Muscle layer of colon (tissue), 2 donors: ENCODE results near the gene B3GALT5.

Experiments
- H3K27ac ChIP-seq: one replicate; pipeline ENCODE4 v1.7.0; 2013; ENCODE audit warnings: low read depth, mild to moderate bottlenecking, low read length, moderate library complexity
- H3K27me3 ChIP-seq, 2 donors: one replicate each; pipeline ENCODE4 v1.7.0; 2013; ENCODE audit warnings: low read length in 2 of 2, mild to moderate bottlenecking in 2 of 2; ENCODE audit not compliant: insufficient read depth in 2 of 2, control insufficient read depth in 1 of 2
- H3K36me3 ChIP-seq: one replicate; pipeline ENCODE4 v1.7.0; 2013; ENCODE audit warnings: mild to moderate bottlenecking, low read length; ENCODE audit not compliant: insufficient read depth
- H3K4me1 ChIP-seq: one replicate; pipeline ENCODE4 v1.7.0; 2013; ENCODE audit warnings: mild to moderate bottlenecking, low read length; ENCODE audit not compliant: insufficient read depth
- H3K4me3 ChIP-seq, 2 donors: one replicate each; pipeline ENCODE4 v1.7.0; 2013; ENCODE audit warnings: low read length in 2 of 2, low read depth in 1 of 2, mild to moderate bottlenecking in 1 of 2, moderate library complexity in 1 of 2
- H3K9ac ChIP-seq: one replicate; pipeline ENCODE4 v1.7.0; 2013; ENCODE audit warnings: low read length
- H3K9me3 ChIP-seq: one replicate; pipeline ENCODE4 v1.7.0; 2013; ENCODE audit warnings: mild to moderate bottlenecking, low read length
- donor health status: abdominal sarcoma.
- donor health status: Adenocarcinoma of cecum.

The B3GALT5 gene

DNA sequence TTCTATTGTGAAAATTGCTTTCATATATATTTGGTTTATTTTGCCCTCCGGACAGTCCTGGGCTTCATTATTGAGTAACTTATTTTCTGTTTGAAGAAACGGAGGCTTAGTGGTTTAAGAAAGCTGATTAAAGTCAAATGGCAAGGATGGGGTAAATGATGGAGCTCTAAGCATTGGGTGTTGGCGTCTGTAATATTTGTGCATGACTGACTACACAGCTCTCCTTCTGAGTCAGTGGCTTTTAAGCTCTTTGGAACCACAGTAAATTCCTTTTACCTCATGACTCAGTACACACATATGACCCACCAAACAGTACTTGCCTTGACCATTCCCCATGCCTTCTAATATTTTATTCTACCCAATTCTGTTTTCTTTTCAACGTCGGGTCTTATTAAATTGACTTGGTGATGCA, 21.0 kb downstream of the B3GALT5 start:
- Histone ChIP-seq H3K9me3 (no peaks in the 10 kb centered on the region), H3K4me3 (no peak overlapping the region), H3K4me1 (no peaks in the 10 kb centered on the region), H3K9ac (no peak overlapping the region), H3K27ac (no peak overlapping the region), H3K27me3 (peaks cover 0 to 6% of the 10 kb centered on the region in 2 donors), H3K36me3 (no peaks in the 10 kb centered on the region)

GRCh38 chr21:39634507-39634906, 21.8 kb downstream of the B3GALT5 start:
- no peak overlapping the region for H3K9ac ChIP-seq

DNA sequence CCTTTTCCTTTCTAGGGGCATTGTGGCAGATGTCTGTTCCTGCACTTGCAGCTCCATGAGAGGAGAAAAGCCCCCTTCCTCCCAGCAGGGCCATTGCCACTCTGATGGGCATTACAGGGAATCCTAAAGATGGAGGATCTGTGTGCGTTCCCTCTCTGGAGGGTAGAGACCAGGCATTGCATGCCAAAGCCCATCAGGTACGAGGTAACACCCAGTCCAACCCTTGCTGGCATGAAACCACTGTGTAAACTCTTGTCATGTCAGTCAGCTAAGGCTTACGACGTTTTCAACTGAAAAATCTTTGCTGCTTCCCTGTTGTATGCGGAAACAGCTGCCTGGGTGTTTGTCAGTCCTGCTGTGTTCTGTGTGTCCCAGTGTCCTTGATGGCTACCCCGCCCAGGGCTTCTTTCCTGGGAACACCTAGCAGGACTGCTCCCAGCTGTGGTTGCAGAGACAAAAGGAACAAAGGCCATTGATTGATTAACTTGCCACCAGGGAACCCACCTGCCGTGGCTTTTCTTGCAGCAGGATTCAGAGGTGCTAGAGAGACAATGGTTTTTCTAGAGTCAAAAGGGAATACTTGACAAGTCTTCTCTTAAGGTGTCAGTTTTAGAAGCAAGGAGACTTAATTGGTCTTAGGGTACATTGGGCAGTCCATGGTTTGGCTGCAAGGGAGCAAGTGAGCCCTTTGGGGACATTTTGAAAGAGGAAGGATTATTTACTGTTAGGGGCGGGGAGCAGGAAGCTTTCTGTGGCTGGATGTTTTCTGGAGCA, 24.6 kb downstream of the B3GALT5 start:
- Histone ChIP-seq H3K4me1 (no peaks in the 10 kb centered on the region), H3K27me3 (peaks cover 0 to 6% of the 10 kb centered on the region in 2 donors), H3K4me3 (no peak overlapping the region), H3K9ac (no peak overlapping the region), H3K27ac (no peak overlapping the region), H3K9me3 (no peaks in the 10 kb centered on the region), H3K36me3 (no peaks in the 10 kb centered on the region)

More at GRCh38 chr21:39634507-39634906, 21.8 kb downstream of the B3GALT5 start:
- H3K4me3 ChIP-seq: no peak overlapping the region
- H3K9me3 ChIP-seq: no peaks in the 10 kb centered on the region
- H3K27ac ChIP-seq: no peak overlapping the region
- no peaks in the 10 kb centered on the region for H3K4me1 ChIP-seq
- H3K27me3 ChIP-seq: peaks cover 0 to 6% of the 10 kb centered on the region in 2 donors
- H3K36me3 ChIP-seq: no peaks in the 10 kb centered on the region

DNA sequence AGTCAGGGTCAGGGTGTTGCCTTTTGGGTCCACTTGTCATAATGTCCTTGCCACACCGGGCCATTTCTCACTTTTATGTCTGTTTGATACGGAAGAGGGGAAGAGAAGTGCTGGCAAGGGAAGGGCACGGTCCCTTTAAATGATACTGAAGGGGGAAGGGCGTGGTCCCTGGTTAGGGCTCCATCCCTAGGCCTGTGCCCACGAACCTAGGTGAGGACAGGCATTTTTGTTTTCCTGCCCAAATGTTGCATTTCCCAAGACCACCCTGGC, 25.2 kb downstream of the B3GALT5 start:
- H3K4me3 ChIP-seq: no peak overlapping the region
- H3K36me3 ChIP-seq: no peaks in the 10 kb centered on the region
- H3K9me3 ChIP-seq: no peaks in the 10 kb centered on the region
- no peak overlapping the region for H3K9ac ChIP-seq
- H3K27ac ChIP-seq: no peak overlapping the region
- no peaks in the 10 kb centered on the region for H3K4me1 ChIP-seq
- H3K27me3 ChIP-seq: peaks cover 0 to 6% of the 10 kb centered on the region in 2 donors

GRCh38 chr21:39638281-39638680, 25.5 kb downstream of the B3GALT5 start:
- Histone ChIP-seq H3K4me1 (no peaks in the 10 kb centered on the region), H3K36me3 (no peaks in the 10 kb centered on the region), H3K27ac (no peak overlapping the region), H3K27me3 (peaks cover 0 to 6% of the 10 kb centered on the region in 2 donors), H3K9ac (no peak overlapping the region), H3K4me3 (no peak overlapping the region), H3K9me3 (no peaks in the 10 kb centered on the region)

GRCh38 chr21:39640754-39641153, 28.0 kb downstream of the B3GALT5 start:
- Histone ChIP-seq H3K36me3 (no peaks in the 10 kb centered on the region), H3K9ac (no peak overlapping the region), H3K27me3 (peaks cover 0 to 6% of the 10 kb centered on the region in 2 donors), H3K4me1 (no peaks in the 10 kb centered on the region), H3K9me3 (no peaks in the 10 kb centered on the region), H3K4me3 (no peak overlapping the region), H3K27ac (no peak overlapping the region)

- Histone ChIP-seq H3K4me3 (no peak overlapping the region), H3K9me3 (no peaks in the 10 kb centered on the region), H3K4me1 (no peaks in the 10 kb centered on the region), H3K36me3 (no peaks in the 10 kb centered on the region), H3K9ac (no peak overlapping the region), H3K27ac (no peak overlapping the region), H3K27me3 (peaks cover 0 to 6% of the 10 kb centered on the region in 2 donors)
These were observed 29.2 kb downstream of the B3GALT5 start for GRCh38 chr21:39641827-39642450.

- H3K27me3 ChIP-seq: no peaks in the 10 kb centered on the region
- no peaks in the 10 kb centered on the region for H3K9me3 ChIP-seq
- no peak overlapping the region for H3K27ac ChIP-seq
- no peaks in the 10 kb centered on the region for H3K36me3 ChIP-seq
- no peak overlapping the region for H3K9ac ChIP-seq
- no peaks in the 10 kb centered on the region for H3K4me1 ChIP-seq
- no peak overlapping the region for H3K4me3 ChIP-seq
These were observed 31.4 kb downstream of the B3GALT5 start for GRCh38 chr21:39644062-39644560.

DNA sequence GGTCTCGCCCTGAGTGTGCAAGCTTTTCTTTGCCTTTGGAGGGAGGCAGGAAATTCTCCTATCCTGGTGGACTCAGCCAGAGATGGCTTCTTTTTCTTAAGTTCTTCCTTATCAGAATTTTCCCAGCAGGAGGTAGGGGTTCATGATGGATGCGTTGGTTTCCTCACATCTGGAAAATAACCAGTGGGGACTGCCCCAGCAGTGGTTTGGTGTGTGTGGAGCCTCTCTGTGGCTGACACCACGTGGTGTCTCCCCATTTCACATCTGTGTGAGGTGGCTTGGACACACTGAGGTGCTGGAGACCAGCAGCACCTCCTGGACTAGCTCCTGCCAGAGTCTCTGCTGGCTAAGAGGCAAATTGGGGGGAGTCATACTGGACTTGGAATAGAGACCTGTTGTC, 32.6 kb downstream of the B3GALT5 start:
- H3K36me3 ChIP-seq: no peaks in the 10 kb centered on the region
- no peak overlapping the region for H3K27ac ChIP-seq
- no peaks in the 10 kb centered on the region for H3K4me1 ChIP-seq
- H3K27me3 ChIP-seq: no peaks in the 10 kb centered on the region
- no peak overlapping the region for H3K4me3 ChIP-seq
- no peak overlapping the region for H3K9ac ChIP-seq
- no peaks in the 10 kb centered on the region for H3K9me3 ChIP-seq

- Histone ChIP-seq H3K9me3 (no peaks in the 10 kb centered on the region), H3K4me1 (peaks cover 6% of the 10 kb centered on the region), H3K27ac (no peak overlapping the region), H3K27me3 (no peaks in the 10 kb centered on the region), H3K36me3 (no peaks in the 10 kb centered on the region), H3K4me3 (no peak overlapping the region), H3K9ac (no peak overlapping the region)
These were observed 34.7 kb downstream of the B3GALT5 start for GRCh38 chr21:39647476-39647875.

DNA sequence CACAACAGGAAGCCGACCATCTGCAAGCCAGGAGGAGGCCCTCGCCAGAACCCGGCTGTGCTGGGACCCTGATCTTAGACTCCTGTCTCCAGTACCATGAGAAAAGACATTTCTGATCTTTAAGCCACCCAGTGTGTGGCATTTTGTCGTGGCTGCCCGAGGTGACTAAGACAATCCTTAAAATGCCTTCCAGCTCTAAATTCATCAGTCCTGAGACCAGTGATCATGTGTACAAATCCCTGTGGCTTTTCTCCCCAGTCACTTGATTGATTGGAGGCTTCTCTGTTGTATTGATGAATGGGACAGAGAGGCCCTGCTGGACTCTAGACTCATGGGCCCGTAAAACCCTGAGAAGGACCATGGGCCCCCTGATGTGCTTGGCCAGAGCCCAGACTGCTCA, 36.1 kb downstream of the B3GALT5 start:
- Histone ChIP-seq H3K36me3 (no peaks in the 10 kb centered on the region), H3K27me3 (no peaks in the 10 kb centered on the region), H3K27ac (no peak overlapping the region), H3K9me3 (peaks cover 8% of the 10 kb centered on the region), H3K4me1 (peaks cover 6% of the 10 kb centered on the region), H3K9ac (no peak overlapping the region), H3K4me3 (no peak overlapping the region)

GRCh38 chr21:39649526-39649925, 36.8 kb downstream of the B3GALT5 start:
- no peak overlapping the region for H3K4me3 ChIP-seq
- no peak overlapping the region for H3K27ac ChIP-seq
- H3K27me3 ChIP-seq: no peaks in the 10 kb centered on the region
- H3K36me3 ChIP-seq: no peaks in the 10 kb centered on the region
- H3K9me3 ChIP-seq: peaks cover 9% of the 10 kb centered on the region
- peaks cover 6% of the 10 kb centered on the region for H3K4me1 ChIP-seq
- no peak overlapping the region for H3K9ac ChIP-seq
